Measurements from ENCODE around the gene SLC23A1.
A peak's percentile ranks its signal among the peaks of the same experiment; 100 is the strongest.
"Not testable (repeated sequence)": the region's sequence is repeated elsewhere in the genome, so short reads cannot be mapped to it uniquely, and the experiment has no call there.

Gene SLC23A1

DNA sequence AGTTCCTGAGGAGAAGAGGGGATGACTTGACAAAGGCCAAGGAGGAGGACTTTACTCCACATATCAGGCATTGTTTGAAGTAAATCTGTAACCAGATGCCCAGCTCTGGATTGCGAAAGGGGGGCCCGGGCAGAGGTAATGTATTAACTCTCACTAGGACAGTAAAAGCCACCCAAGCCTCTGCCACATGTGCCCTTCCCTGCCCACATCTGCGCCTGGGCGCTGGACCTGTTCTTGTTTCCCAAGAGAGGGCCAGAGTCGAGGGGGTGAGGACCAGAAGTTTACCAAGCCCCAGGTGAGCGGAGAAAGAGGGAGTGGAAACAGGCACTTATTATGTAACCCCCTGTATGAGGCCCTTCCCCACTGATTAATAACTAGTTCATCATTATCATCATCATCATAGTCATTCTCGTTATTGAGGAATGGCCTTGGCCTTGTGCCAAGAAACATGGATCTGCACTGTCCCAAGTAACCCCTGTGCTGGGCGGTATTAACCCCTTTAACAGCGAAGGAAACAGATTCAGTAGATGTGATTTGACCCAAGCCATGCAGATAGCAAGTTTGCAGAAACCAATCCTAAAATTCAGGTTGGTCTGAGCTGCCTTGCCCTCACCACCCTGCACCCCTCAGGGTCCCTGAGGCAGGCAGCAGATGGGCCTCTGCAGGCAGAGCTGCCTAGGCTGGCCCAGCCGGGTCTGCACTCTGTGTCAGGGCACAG lies at the start of gene SLC23A1:
SLC23A1 (minus strand) TSS at position 23 of the 718 bp plus-strand sequence. CDS start 44 bp downstream, outside the sequence.
- no peak for DNase-seq (ENCODE audit: low read depth)

GRCh38 chr5:139431706-139432105 lies 48.6 kb upstream of the SLC23A1 start:
- DNase-seq (ENCODE audit: low read depth), result no peak

DNA sequence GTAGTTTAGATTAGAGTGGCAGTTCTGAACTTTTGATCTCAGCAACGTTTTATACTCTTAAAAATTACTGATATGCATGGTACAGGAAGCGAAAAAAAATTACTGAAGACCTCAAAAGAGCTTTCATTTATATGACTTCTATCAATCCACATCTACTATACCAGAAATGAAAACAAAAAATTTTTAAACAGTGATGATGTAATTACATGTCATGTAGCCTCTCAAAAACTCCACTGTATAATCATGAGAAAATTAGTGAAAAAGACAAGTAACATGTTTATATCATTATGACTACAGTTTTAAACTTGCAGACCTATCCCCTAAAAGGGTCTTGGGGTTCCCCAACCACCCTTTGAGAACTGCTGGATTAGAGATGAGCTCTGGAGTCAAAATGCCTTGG lies 46.9 kb upstream of the SLC23A1 start:
- DNase-seq (ENCODE audit: low read depth), result no peak

DNA sequence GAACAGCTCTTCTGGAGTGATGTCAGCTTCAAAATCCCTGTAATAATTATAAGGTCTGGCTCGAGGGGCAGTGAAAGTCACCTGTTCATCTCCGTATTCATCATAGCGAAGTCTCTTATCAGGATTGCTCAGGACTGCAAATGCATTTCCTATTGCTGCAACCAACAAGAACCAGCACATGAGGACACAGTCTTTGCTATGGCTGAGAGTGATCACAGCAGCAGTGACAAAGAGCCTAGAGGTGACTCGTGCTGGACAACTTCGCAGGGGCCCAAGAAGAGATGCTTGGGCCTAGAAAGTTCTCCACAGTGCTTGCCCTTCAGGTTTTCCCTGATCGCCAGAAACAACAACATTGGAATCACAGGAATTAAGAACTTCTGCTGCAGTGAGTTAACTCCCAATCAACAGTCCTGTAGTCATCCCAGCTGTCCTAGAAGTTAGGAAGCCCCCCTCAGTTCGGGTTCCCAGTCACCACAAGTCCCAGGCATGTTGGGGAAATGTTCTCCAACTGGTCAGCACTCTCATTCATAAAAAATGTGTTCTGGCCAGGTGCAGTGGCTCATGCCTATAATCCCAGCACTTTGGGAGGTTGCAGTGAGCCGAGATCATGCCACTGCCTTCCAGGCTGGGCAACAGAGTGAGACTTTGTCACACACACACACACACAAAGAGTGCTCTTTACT lies 43.2 kb upstream of the SLC23A1 start:
- no peak for DNase-seq (ENCODE audit: low read depth)

DNA sequence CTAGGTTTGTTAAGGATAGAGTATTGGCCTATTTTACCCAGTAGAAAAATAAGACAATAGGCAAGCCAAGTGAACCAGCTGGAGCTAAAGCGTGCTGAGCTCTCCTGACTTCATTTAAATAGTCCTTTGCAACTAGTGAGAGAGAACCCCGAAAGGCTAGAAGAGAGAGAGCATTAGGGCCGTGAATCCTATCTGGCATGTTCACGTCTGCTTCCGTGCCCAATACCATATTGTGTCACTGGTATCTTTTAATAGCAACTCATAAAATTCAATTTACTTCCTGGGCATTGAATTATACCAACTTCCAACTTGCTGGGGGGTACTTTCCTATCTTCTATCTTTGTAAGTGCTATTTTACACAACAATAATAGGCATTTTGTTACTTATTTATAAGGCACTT lies 42.4 kb upstream of the SLC23A1 start:
- DNase-seq (ENCODE audit: low read depth), result no peak

GRCh38 chr5:139422307-139422893 lies 39.3 kb upstream of the SLC23A1 start:
- peak; percentile 59 for DNase-seq (ENCODE audit: low read depth)

GRCh38 chr5:139419226-139420192 lies 36.4 kb upstream of the SLC23A1 start:
- no peak for DNase-seq (ENCODE audit: low read depth)

DNA sequence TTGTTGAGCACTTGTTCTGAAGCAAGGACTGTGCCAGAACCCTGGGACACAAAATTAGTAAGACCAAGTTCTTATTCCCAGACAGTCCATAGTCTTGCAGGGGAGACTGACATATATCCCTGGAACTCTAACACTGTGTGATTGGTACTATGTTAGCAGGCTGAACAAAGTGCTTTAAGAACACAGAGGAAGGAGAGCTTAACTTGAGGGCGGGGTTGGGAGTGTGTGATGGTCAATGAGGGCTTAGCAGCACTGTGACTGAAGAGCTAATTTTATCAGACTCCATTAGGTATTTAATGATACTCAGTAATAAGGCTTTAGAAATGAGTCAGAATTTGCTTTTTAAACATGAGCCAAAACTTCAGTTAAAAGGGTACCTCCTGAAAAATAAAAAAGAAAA lies 35.7 kb upstream of the SLC23A1 start:
- DNase-seq (ENCODE audit: low read depth), result no peak

GRCh38 chr5:139417214-139417613 lies 34.1 kb upstream of the SLC23A1 start:
- DNase-seq (ENCODE audit: low read depth), result no peak

- no peak for DNase-seq (ENCODE audit: low read depth)
Observed at GRCh38 chr5:139416651-139417050, 33.6 kb upstream of the SLC23A1 start.

GRCh38 chr5:139415869-139416268 lies 32.8 kb upstream of the SLC23A1 start:
- no peak for DNase-seq (ENCODE audit: low read depth)

DNA sequence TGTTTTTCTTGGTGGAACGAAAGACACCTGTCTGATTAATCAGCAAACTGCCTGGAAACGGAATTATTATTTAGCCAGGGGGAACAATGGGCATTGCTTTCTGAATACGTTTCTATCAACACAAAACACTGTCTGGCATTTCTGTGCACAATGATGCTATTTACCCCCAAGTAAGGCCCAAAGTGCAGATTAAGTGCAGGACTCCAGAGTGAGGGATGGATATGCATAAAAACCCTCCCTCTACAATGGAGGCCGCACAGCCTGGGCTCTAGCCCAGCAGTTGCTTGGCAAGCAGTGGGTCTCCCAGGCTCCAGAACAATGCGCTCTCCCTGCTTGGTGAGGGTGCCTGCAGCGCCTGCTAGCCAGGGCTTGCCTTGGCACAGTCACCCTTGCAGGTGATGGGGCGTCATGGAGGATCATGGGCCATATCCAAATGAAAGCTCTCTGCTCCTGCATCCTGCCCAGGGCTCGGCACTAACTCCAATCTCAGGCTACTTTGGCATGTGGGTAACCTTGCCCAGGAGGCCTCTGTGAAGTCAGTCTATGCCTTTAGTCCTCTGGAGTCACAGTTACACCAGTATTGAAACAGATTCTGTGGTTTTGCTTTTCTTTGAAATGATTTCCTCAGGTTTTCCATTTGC lies 32.2 kb upstream of the SLC23A1 start:
- DNase-seq (ENCODE audit: low read depth), result no peak

DNA sequence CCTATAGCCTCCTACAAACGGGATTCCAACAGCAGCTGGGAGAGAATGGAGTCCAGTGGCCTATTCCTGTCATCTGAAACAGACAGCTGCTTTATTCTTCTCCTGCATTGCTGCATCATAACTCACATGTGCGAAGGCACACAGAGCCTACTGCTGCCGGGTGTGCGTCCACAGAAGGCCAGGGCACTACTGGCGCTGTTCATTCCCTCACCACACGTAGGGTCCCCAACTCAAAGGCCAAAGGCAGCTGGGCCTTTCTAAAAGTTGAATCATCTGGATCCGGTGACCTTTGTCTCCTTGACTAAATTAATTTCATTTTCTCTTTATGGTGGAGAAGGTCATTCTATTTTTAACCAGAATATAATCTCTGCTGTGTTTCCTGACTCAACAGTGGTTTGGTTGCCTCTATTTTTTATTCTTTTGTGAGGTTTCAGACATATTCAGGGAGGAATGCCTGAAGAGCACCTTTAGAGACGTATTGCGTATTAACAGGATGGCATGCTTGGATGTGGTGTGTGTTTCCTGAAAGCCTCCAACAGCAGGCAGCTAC lies 31.6 kb upstream of the SLC23A1 start:
- no peak for DNase-seq (ENCODE audit: low read depth)

DNA sequence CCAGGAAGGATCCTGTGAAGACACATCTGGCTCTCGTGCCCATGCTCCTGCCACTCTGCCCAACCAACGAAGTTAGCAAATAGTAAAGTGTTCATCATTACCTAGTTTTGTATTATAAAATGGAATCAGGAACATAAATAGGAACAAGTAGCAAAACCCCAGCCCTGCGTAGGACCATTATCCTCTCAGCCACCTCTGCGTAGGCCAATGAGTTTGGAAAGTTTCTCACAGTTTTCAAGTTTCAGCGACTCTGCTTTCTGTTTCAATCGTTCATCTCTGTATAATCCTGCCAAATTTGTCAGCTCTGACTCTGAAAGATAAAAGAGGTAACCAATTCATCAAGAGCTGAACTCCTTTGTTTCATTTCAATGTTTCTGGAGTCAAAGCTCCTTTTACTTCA lies 30.9 kb upstream of the SLC23A1 start:
- DNase-seq (ENCODE audit: low read depth), result no peak

DNA sequence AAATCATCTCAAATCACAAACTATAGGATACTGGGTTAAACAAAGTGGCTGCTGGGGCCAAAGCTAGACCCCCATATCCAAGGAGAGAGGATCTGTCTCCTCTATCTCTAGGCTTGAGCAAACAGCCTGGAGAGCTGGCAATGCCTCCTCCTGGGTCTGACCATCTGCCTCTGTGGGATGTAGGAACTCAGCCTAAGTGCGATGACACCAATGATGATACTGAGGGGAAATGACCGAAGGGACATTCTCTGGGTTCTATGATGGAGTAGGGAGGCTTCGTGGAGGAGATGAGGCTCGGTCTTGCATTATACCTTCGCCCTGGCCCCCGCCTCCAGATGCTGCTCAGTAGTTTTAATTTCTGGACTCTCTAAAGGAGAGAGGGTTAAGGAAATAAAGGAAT lies 30.1 kb upstream of the SLC23A1 start:
- no peak for DNase-seq (ENCODE audit: low read depth)

- DNase-seq (ENCODE audit: low read depth), result no peak
Observed at GRCh38 chr5:139410993-139411828, 28.1 kb upstream of the SLC23A1 start.

DNA sequence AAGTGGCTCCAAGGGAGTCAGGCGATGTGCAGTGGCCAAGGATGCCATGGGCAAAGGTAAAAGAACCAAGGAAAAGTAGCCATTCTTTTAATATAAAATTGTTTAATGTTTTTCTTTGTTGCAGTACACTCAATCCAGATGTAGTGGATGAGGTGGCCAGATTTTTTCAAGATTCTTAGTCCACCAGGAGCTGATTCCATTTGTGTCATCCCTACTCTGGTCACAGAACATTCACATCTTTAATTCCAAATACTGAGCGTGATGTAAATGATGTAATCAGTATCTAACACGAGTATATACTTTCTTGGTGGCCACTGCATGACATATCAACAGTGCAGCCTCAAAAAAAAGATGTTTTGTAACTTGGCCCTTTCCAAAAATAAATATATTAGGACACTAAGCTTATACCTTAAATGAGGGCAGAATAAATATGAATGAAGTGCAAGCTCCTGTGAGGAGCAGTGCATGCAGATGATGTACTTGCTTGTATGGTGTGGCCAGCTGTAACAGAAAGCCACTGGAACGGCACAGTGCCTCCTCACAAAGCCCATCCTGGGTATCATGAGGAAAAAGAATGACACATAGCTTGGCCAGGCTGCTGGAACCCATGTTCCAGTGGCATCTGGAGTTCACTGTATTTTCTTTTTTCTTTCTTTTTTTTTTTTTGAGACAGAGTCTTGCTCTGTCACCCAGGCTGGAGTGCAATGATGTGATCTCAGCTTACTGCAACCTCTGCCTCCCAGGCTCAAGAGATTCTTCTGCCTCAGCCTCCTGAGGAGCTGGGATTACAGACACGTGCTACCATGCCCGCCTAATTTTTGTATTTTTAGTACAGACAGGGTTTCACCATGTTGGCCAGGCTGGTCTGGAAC lies 27.3 kb upstream of the SLC23A1 start:
- no peak for DNase-seq (ENCODE audit: low read depth)

DNA sequence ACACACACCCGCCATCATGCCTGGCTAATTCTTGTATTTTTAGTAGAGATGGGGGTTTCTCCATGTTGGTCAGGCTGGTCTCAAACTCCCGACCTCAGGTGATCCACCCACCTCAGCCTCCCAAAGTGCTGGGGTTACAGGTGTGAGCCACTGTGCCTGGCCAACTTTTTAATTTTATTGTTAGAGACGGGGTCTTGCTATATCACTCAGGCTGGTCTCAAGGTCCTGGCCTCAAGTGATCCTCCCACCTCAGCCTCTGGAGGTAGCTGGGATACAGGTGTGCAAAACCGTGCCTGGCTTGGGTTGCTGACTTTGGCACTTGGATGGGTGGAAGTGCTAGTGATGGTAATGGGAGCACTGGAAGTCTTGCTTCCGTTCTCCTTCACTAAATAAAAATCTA lies 26.0 kb upstream of the SLC23A1 start:
- not testable (repeated sequence) for DNase-seq (ENCODE audit: low read depth)

GRCh38 chr5:139408191-139408590 lies 25.1 kb upstream of the SLC23A1 start:
- no peak for DNase-seq (ENCODE audit: low read depth)
